Central memory CD4-positive, alpha-beta T cell (primary cell): Measurements from ENCODE around the gene BUD31.
"Not testable (repeated sequence)": the region's sequence is repeated elsewhere in the genome, so short reads cannot be mapped to it uniquely, and the experiment has no call there.

Experiments used
- DNase-seq: peaks from one replicate; pipeline ENCODE4 v3.0.0; 2022
- total RNA-seq, 3 experiments: gene quantifications; one replicate each; lab custom pipeline; 2026; lab: John Stamatoyannopoulos, UW

The BUD31 gene
- 44.7 to 106 (median 89.1) reads per million in 3 experiments for total RNA-seq

GRCh38 chr7:99408379-99409191 lies at the start of gene BUD31, which contains the start of gene PDAP1:
TSS of gene BUD31 (plus strand) at chr7:99408969. CDS start at chr7:99411093, 2,124 bp downstream.
TSS of gene PDAP1 (minus strand) at chr7:99408597. CDS start at chr7:99408548, 49 bp downstream.
- peak; percentile 97 for DNase-seq

- DNase-seq = no peak
These were observed 49.2 kb upstream of the BUD31 start for GRCh38 chr7:99359465-99360154.

GRCh38 chr7:99362801-99363200 lies 46.0 kb upstream of the BUD31 start:
- no peak for DNase-seq

- DNase-seq = no peak
These were observed 45.5 kb upstream of the BUD31 start for GRCh38 chr7:99363286-99363685.

GRCh38 chr7:99365318-99366141 lies 43.2 kb upstream of the BUD31 start:
- peak; percentile 59 for DNase-seq

GRCh38 chr7:99366646-99367045 lies 42.1 kb upstream of the BUD31 start:
- DNase-seq = no peak

GRCh38 chr7:99368750-99369389 lies 39.9 kb upstream of the BUD31 start:
- DNase-seq = no peak

GRCh38 chr7:99369767-99370391 lies 38.9 kb upstream of the BUD31 start:
- DNase-seq = no peak

- DNase-seq = no peak
These were observed 37.3 kb upstream of the BUD31 start for GRCh38 chr7:99371376-99371920.

GRCh38 chr7:99372275-99373090 lies 36.3 kb upstream of the BUD31 start:
- DNase-seq = no peak

GRCh38 chr7:99373091-99374066 lies 35.4 kb upstream of the BUD31 start:
- DNase-seq = no peak

- peak; percentile 76 for DNase-seq
These were observed 34.4 kb upstream of the BUD31 start, which contains the start of gene ARPC1B for GRCh38 chr7:99374111-99375064. TSS of gene ARPC1B (plus strand) at chr7:99374730. CDS start at chr7:99385715, 10,985 bp downstream.

GRCh38 chr7:99375070-99375807 lies 33.5 kb upstream of the BUD31 start:
- DNase-seq = peak; percentile 67

- peak; percentile 73 for DNase-seq
These were observed 29.7 kb upstream of the BUD31 start for GRCh38 chr7:99379043-99379577.

GRCh38 chr7:99379693-99380031 lies 29.1 kb upstream of the BUD31 start:
- not testable (repeated sequence) for DNase-seq

GRCh38 chr7:99380032-99380822 lies 28.5 kb upstream of the BUD31 start:
- peak; percentile 36 for DNase-seq
